C4-2B (cell line): ENCODE measurements around the gene ABAT.

Experiments used
- H3K27ac ChIP-seq: fragments of 450-650 bp; 2 replicates; pipeline ENCODE4 v1.5.1; 2017
- ZFX ChIP-seq: fragments of 450-650 bp; IDR thresholded peaks from 2 replicates; pipeline ENCODE4 v1.6.1; 2017
- TF ChIP-seq, protein P1 (sequence below): fragments of 450-650 bp; conservative IDR thresholded peaks from 2 replicates; pipeline ENCODE4 v1.5.1; 2017; ENCODE audit warnings: mild to moderate bottlenecking

Gene ABAT

DNA sequence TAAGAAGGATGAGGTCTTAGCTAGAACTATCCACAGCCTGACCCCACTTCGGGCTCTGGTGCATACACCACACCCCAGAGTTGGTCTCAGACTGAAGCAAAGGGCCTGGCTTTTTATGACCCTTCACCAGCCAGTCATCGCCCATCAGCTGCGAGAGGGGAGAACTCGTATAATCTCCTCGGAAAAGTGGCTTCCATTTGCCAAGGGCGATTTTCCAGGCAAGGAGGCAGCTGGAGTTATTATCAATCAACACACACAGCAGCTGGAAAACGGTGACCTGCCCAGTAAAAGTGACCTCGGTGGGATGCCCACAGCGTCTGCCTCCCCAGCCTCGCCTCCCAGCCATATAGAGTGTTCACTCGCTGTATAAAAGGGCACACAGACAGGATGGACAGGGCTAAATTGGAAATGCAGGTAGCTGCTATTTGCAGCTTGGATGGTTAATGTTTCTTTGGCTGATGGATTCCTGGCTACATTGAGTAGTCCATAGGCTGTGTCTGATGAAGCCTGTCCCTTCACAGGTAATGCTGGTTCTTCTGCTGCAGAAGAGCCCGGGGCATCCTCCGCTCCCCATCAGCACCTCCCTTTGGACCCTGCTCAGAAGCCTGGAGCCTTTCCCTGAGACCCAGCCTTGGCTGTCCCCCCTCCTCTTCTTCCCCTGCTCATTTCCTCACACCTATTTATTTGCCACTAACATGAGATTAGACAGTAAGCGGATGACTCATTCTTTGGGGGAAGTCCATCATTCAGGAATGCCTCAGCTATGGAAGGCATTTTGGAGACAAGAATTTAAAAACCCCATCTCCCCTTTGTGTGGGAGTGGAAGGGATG is 77.3 kb downstream of the ABAT start:
- no peak for TF ChIP-seq ZFX
- TF ChIP-seq, protein P1, sequence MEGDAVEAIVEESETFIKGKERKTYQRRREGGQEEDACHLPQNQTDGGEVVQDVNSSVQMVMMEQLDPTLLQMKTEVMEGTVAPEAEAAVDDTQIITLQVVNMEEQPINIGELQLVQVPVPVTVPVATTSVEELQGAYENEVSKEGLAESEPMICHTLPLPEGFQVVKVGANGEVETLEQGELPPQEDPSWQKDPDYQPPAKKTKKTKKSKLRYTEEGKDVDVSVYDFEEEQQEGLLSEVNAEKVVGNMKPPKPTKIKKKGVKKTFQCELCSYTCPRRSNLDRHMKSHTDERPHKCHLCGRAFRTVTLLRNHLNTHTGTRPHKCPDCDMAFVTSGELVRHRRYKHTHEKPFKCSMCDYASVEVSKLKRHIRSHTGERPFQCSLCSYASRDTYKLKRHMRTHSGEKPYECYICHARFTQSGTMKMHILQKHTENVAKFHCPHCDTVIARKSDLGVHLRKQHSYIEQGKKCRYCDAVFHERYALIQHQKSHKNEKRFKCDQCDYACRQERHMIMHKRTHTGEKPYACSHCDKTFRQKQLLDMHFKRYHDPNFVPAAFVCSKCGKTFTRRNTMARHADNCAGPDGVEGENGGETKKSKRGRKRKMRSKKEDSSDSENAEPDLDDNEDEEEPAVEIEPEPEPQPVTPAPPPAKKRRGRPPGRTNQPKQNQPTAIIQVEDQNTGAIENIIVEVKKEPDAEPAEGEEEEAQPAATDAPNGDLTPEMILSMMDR = no peak

DNA sequence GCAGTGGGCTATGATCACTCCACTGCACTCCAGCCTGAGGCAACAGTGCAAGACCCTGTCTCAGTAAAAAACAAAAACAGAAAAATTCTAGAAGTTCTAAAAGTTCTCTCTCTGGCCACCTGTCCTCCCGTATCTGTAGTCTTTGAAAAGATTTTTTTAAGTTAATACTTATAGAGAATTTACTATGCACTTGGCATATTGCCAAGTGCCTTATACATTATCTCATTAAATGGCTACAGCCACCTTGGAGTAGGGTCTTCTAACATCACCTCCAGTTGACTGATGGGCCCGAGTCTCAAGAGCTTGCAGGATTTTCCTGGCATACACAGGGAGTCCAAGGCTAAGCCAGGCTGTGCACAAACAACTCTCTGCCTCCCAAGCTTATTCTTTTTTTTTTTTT is 78.3 kb downstream of the ABAT start:
- TF ChIP-seq ZFX = no peak
- TF ChIP-seq, protein P1 = no peak

More for the DNA sequence above, 77.3 kb downstream of the ABAT start:
- H3K27ac ChIP-seq = no peak overlapping the region

GRCh38 chr16:8753416-8754054 is 79.1 kb downstream of the ABAT start:
- TF ChIP-seq ZFX = no peak
- TF ChIP-seq, protein P1 = no peak

More for the DNA sequence above, 78.3 kb downstream of the ABAT start:
- H3K27ac ChIP-seq = no peak overlapping the region

DNA sequence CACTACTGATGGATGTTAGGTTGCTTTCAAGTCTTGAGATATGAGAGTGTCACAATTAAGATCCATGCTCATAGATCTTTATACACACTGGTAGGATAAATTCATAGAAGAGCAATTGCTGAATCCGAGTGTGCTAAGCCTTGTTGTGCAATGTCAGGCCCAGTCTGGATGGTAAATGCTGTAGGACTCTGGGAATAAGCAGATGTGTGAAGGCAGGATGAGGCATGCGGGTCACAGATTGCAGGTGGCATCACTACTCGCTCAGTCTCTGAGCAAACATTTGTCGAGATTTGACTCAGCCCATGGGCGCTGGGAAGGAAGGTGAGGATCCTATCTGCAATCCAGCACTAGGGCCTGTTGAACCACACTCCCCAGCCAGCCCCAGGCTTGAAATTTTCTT is 82.3 kb downstream of the ABAT start:
- TF ChIP-seq, protein P1 = no peak
- TF ChIP-seq ZFX = no peak
- no peak overlapping the region for H3K27ac ChIP-seq

More at GRCh38 chr16:8753416-8754054, 79.1 kb downstream of the ABAT start:
- H3K27ac ChIP-seq = no peak overlapping the region

GRCh38 chr16:8758022-8758421 is 83.6 kb downstream of the ABAT start:
- no peak for TF ChIP-seq ZFX
- TF ChIP-seq, protein P1 = no peak
- no peak overlapping the region for H3K27ac ChIP-seq

DNA sequence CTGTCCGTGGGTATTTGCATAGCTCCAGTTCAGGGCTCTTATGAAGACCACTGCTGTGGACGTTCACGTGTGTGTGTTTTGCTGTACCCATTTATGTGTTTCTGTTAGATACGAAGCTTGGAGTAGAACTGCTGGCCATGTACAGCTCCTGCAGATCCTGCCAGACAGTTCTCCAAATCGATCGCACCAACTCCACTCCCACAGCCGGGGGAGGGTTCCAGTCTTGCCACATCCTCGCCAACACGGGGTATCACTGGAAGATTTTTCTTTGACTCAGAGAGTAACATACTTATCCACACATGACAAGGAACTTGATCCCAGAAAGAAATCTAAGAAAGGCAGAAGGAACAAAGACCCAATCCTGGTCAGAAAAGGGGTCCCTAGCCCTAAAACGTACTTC is 85.6 kb downstream of the ABAT start:
- H3K27ac ChIP-seq = no peak overlapping the region
- no peak for TF ChIP-seq ZFX
- TF ChIP-seq, protein P1 = no peak

DNA sequence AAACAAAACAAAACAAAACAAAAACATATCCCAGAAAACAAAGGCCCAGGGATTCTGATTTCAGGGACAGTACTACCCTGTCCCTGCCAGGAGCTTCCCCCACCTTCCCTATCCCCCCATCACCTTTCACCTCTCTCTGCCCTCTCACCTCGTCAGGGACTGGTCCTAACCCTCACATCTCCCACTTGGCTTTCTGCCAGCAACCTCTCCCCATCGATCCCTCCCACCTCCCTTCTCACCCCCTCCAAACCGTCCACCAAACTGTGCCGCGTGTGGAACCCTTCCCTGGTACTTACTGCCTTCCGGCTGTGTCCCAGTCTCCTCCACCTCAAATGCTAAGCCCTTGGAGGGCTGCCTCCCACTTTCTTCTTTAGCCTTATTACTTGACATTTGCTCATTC is 86.7 kb downstream of the ABAT start:
- TF ChIP-seq ZFX = no peak
- TF ChIP-seq, protein P1 = no peak
- no peak overlapping the region for H3K27ac ChIP-seq
